Nephron progenitor cell (in vitro differentiated cells): ENCODE measurements around the gene KRTAP16-1.

Experiments used
- DNase-seq: peaks from one replicate; pipeline ENCODE4 v3.0.0; 2021
- H3K27ac Mint-ChIP-seq: 2 replicates; pipeline ENCODE4 v1.8.0; 2021; ENCODE audit warnings: mild to moderate bottlenecking, moderate library complexity, mixed read lengths
- H3K27me3 Mint-ChIP-seq: 2 replicates; pipeline ENCODE4 v1.8.0; 2021; ENCODE audit warnings: mild to moderate bottlenecking, low read depth, mixed read lengths; ENCODE audit not compliant: poor library complexity
- H3K36me3 Mint-ChIP-seq: 2 replicates; pipeline ENCODE4 v1.8.0; 2021; ENCODE audit warnings: low read depth, mixed read lengths
- H3K4me1 Mint-ChIP-seq: 2 replicates; pipeline ENCODE4 v1.8.0; 2021; ENCODE audit warnings: mixed read lengths
- H3K4me3 Mint-ChIP-seq: 2 replicates; pipeline ENCODE4 v1.8.0; 2021; ENCODE audit warnings: mild to moderate bottlenecking, moderate library complexity, mixed read lengths
- H3K9me3 Mint-ChIP-seq: 2 replicates; pipeline ENCODE4 v1.8.0; 2021; ENCODE audit warnings: mild to moderate bottlenecking, moderate library complexity, mixed read lengths
- TF ChIP-seq, protein P1 (sequence below): fragments of 200-600 bp; sonication (generic); IDR thresholded peaks from 2 replicates; pipeline ENCODE4 v1.5.0; 2021; ENCODE audit warnings: antibody characterized with exemption

Gene KRTAP16-1

DNA sequence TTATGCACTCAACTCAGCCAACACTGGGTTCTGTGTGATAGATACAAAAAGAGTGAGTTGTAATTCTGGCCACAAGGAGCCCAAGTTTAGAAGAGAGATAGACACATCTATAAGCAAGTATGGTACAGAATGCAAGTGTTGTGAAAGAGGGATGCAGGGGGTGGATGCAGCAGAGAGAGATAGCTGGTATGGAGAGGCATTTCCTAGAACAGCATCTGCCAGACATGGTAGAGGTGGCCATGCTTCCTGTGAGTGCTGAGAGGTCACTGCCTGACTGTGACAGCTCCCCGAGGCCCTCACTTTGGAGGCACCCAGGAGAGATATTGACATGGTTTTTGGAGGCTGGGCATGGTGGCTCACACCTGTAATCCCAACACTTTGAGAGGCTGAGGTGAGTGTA is 2.0 kb upstream of the KRTAP16-1 start:
- TF ChIP-seq, protein P1, sequence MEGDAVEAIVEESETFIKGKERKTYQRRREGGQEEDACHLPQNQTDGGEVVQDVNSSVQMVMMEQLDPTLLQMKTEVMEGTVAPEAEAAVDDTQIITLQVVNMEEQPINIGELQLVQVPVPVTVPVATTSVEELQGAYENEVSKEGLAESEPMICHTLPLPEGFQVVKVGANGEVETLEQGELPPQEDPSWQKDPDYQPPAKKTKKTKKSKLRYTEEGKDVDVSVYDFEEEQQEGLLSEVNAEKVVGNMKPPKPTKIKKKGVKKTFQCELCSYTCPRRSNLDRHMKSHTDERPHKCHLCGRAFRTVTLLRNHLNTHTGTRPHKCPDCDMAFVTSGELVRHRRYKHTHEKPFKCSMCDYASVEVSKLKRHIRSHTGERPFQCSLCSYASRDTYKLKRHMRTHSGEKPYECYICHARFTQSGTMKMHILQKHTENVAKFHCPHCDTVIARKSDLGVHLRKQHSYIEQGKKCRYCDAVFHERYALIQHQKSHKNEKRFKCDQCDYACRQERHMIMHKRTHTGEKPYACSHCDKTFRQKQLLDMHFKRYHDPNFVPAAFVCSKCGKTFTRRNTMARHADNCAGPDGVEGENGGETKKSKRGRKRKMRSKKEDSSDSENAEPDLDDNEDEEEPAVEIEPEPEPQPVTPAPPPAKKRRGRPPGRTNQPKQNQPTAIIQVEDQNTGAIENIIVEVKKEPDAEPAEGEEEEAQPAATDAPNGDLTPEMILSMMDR = no peak
- Mint-ChIP-seq H3K36me3 (no peaks in the 10 kb centered on the region), H3K27ac (no peak overlapping the region), H3K9me3 (no peaks in the 10 kb centered on the region), H3K4me3 (no peak overlapping the region), H3K27me3 (peaks cover 22% of the 10 kb centered on the region), H3K4me1 (no peaks in the 10 kb centered on the region)
- no peak for DNase-seq

- Mint-ChIP-seq H3K4me1 (no peaks in the 10 kb centered on the region), H3K9me3 (no peaks in the 10 kb centered on the region), H3K36me3 (no peaks in the 10 kb centered on the region), H3K27ac (no peak overlapping the region), H3K27me3 (peaks cover 14% of the 10 kb centered on the region), H3K4me3 (no peak overlapping the region)
- TF ChIP-seq, protein P1 = no peak
- no peak for DNase-seq
Measured at GRCh38 chr17:41308251-41308917, 725 bp downstream of the KRTAP16-1 start.

- Mint-ChIP-seq H3K36me3 (no peaks in the 10 kb centered on the region), H3K27ac (no peak overlapping the region), H3K27me3 (peaks cover 12% of the 10 kb centered on the region), H3K4me3 (no peak overlapping the region), H3K9me3 (no peaks in the 10 kb centered on the region), H3K4me1 (no peaks in the 10 kb centered on the region)
- TF ChIP-seq, protein P1 = no peak
- no peak for DNase-seq
Measured at GRCh38 chr17:41307647-41308046, 1.5 kb downstream of the KRTAP16-1 start.

DNA sequence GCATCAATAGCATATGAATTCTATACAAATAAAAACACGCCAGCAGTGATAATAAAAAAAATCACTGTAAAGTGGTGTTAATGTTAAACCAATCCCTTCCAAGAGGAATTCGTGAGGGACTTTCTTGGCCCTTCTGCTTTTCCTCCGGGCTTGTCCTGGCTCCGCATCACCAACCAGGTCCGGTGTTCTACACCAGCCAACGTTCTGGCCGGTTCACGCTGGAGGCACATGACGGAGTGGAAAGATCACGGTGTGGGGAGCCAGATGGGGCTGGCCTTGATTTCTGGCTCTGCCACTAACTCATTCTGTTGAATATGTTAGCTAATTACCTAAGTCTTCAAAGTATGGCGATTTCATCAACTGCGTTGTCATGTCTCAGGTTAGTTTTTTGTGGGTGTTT is 5.0 kb downstream of the KRTAP16-1 start:
- TF ChIP-seq, protein P1 = no peak
- no peaks in the 10 kb centered on the region for H3K4me1 Mint-ChIP-seq
- no peak for DNase-seq
- peaks cover 8% of the 10 kb centered on the region for H3K9me3 Mint-ChIP-seq
- H3K27me3 Mint-ChIP-seq = peaks cover 8% of the 10 kb centered on the region
- no peak overlapping the region for H3K27ac Mint-ChIP-seq
- no peak overlapping the region for H3K4me3 Mint-ChIP-seq
- H3K36me3 Mint-ChIP-seq = no peaks in the 10 kb centered on the region

DNA sequence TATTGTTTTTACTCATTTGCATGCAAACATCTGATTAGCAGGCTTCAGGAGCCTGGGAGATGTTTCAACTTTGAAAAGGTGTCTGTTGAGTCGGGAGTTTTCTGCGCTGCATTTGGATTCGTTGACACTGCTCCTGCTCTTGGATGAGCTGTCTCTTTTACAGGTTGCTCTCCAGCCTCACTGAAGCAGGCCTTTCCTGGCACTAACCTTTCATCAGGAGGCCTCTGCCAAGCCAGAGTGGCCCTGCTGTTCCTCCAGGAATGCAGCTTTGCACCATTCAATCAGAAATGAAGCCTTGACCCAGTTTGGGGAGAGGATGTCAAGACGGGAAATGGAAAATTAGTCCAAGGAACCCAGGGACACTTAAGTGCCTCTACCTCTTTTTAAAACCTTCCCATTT is 6.1 kb downstream of the KRTAP16-1 start:
- Mint-ChIP-seq H3K4me1 (no peaks in the 10 kb centered on the region), H3K4me3 (no peak overlapping the region), H3K36me3 (no peaks in the 10 kb centered on the region), H3K27me3 (peaks cover 12% of the 10 kb centered on the region), H3K27ac (no peak overlapping the region), H3K9me3 (peaks cover 14% of the 10 kb centered on the region)
- no peak for DNase-seq
- TF ChIP-seq, protein P1 = no peak
